CD8-positive, alpha-beta memory T cell (primary cell): Measurements from ENCODE around the gene LRWD1. TPM values are rescaled to one million over a fixed set of nuclear protein-coding genes. Genes with fewer than 3 reads are reported as not detected.

Experiments used
- CTCF ChIA-PET: fragments of 350-600 bp; sonication (Branson Sonifier 250); formaldehyde crosslinking; loops from one replicate; lab custom pipeline; 2021; ENCODE audit warnings: antibody characterized with exemption; lab: Charles Lee
- POLR2A ChIA-PET: fragments of 350-600 bp; sonication (Branson Sonifier 250); formaldehyde crosslinking; loops from one replicate; lab custom pipeline; 2021; ENCODE audit warnings: antibody characterized with exemption; lab: Charles Lee
- DNase-seq, 5 donors: peaks; one replicate each; pipeline versions ENCODE4 v3.0.0 to v3.0.0-alpha.2; 2020 to 2022; ENCODE audit warnings: mixed read lengths in 1 of 5
- H3K27ac ChIP-seq: one replicate; pipeline ENCODE4 v1.7.0; 2013; ENCODE audit warnings: low read depth, mild to moderate bottlenecking, low read length, moderate library complexity
- H3K27me3 ChIP-seq: 2 replicates; pipeline ENCODE4 v1.7.0; 2013; ENCODE audit warnings: low read length, mild to moderate bottlenecking; ENCODE audit not compliant: insufficient read depth, poor library complexity, severe bottlenecking
- H3K36me3 ChIP-seq: 2 replicates; pipeline ENCODE4 v1.7.0; 2013; ENCODE audit warnings: mild to moderate bottlenecking, low read length, moderate library complexity; ENCODE audit not compliant: insufficient read depth
- H3K4me1 ChIP-seq: 2 replicates; pipeline ENCODE4 v1.7.0; 2013; ENCODE audit warnings: mild to moderate bottlenecking, low read length, moderate library complexity; ENCODE audit not compliant: insufficient read depth
- H3K4me3 ChIP-seq: 2 replicates; pipeline ENCODE4 v1.7.0; 2013; ENCODE audit warnings: mild to moderate bottlenecking, low read length
- H3K9me3 ChIP-seq: 2 replicates; pipeline ENCODE4 v1.7.0; 2013; ENCODE audit warnings: mild to moderate bottlenecking, low read length
- H3K27ac Mint-ChIP-seq, 8 donors: one replicate each; pipeline ENCODE4 v1.8.0; 2020 to 2021; ENCODE audit warnings: mixed read lengths in 8 of 8, mild to moderate bottlenecking in 6 of 8, inconsistent platforms in 3 of 8, moderate library complexity in 3 of 8
- H3K27me3 Mint-ChIP-seq, 2 donors: one replicate each; pipeline ENCODE4 v1.8.0; 2020 to 2021; ENCODE audit warnings: mixed read lengths in 2 of 2, mild to moderate bottlenecking in 1 of 2, moderate library complexity in 1 of 2
- H3K36me3 Mint-ChIP-seq, 3 donors: one replicate each; pipeline ENCODE4 v1.8.0; 2020 to 2021; ENCODE audit warnings: mixed read lengths in 3 of 3, inconsistent platforms in 1 of 3, mild to moderate bottlenecking in 1 of 3
- H3K4me1 Mint-ChIP-seq, 3 donors: one replicate each; pipeline ENCODE4 v1.8.0; 2020 to 2021; ENCODE audit warnings: mixed read lengths in 3 of 3, inconsistent platforms in 1 of 3, mild to moderate bottlenecking in 1 of 3
- H3K4me3 Mint-ChIP-seq, 7 donors: one replicate each; pipeline ENCODE4 v1.8.0; 2020 to 2021; ENCODE audit warnings: mixed read lengths in 7 of 7, mild to moderate bottlenecking in 6 of 7, moderate library complexity in 4 of 7, inconsistent platforms in 2 of 7
- H3K9me3 Mint-ChIP-seq, 5 donors: one replicate each; pipeline ENCODE4 v1.8.0; 2020 to 2022; ENCODE audit warnings: mixed read lengths in 5 of 5, mild to moderate bottlenecking in 3 of 5, moderate library complexity in 2 of 5, inconsistent platforms in 1 of 5
- polyA plus RNA-seq: library from polyadenylated mRNA; unstranded; fragments of 300-500 nt; fragmentation: Illumina TruSeq; gene quantifications from one replicate; pipeline ENCODE4 v1.2.3, GENCODE V29; 2021
- total RNA-seq, 2 experiments: library from RNA; stranded (reverse); gene quantifications; one replicate each; pipeline ENCODE4 v1.2.3, GENCODE V29; 2021

The LRWD1 gene
- total and polyA plus RNA-seq, 3 experiments from 2014 or later = 14.6 to 30.1 (median 29.9) TPM

DNA sequence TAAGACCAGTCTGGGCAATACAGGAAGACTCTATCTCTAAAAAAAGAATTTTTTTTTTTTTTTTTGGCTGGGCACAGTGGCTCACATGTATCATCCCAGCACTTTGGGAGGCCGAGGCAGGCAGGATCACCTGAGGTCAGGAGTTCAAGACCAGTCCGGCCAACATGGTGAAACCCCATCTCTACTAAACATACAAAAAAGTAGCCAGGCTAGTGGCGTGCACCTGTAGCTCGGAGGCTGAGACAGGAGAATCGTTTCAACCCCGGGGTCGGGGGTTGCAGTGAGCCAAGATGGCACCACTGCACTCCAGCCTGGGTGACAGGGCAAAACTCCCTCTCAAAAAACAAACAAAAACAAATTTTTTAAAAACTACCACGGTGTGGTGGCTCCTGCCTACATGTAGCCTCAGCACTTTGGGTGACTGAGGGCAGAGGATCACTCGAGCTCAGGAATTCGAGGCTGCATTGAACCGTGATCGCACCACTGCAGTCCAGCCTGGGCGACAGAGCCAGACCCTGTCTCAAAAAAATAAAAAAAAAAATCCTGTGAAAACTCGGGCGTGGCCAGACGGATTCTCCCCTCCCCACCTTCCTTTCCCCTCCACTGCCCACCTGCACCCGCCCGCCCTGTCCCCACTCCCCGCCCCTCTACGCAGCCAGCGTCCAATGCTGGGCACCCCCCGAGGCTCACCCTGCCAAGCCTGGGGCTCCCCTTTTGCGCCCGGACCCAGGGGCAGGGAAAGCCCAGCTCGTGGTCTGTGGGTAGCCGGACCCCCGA, 32.2 kb upstream of the LRWD1 start:
- peak overlapping the region; percentile 64 for H3K4me3 ChIP-seq
- Mint-ChIP-seq H3K36me3 (peaks cover 0 to 12% (median 0%) of the 10 kb centered on the region in 3 donors), H3K27ac (peak overlapping the region; percentile 97 to 100 (median 99)), H3K9me3 (peaks cover 0 to 1% (median 0%) of the 10 kb centered on the region in 5 donors), H3K4me3 (peak overlapping the region; percentile 79 to 93 (median 83)), H3K27me3 (peaks cover 0 to 2% of the 10 kb centered on the region in 2 donors), H3K4me1 (peaks cover 47 to 70% (median 51%) of the 10 kb centered on the region in 3 donors)
- no peaks in the 10 kb centered on the region for H3K27me3 ChIP-seq
- peaks cover 65% of the 10 kb centered on the region for H3K4me1 ChIP-seq
- no peaks in the 10 kb centered on the region for H3K36me3 ChIP-seq
- CTCF ChIA-PET = interaction anchor here (0.9 to 1.7 kb wide), 4 partner anchors 17 to 35 kb away, joined by 3 to 8 read pairs (median 4); no protein-coding TSS in a partner anchor
- peak overlapping the region; percentile 78 for H3K27ac ChIP-seq
- DNase-seq = peak in 2 of 5 donors; percentile 33 to 64
- POLR2A ChIA-PET = interaction anchor here (1.0 to 1.6 kb wide), 4 partner anchors 11 to 23 kb away, joined by 3 to 4 read pairs (median 4); no protein-coding TSS in a partner anchor
- H3K9me3 ChIP-seq = no peaks in the 10 kb centered on the region

DNA sequence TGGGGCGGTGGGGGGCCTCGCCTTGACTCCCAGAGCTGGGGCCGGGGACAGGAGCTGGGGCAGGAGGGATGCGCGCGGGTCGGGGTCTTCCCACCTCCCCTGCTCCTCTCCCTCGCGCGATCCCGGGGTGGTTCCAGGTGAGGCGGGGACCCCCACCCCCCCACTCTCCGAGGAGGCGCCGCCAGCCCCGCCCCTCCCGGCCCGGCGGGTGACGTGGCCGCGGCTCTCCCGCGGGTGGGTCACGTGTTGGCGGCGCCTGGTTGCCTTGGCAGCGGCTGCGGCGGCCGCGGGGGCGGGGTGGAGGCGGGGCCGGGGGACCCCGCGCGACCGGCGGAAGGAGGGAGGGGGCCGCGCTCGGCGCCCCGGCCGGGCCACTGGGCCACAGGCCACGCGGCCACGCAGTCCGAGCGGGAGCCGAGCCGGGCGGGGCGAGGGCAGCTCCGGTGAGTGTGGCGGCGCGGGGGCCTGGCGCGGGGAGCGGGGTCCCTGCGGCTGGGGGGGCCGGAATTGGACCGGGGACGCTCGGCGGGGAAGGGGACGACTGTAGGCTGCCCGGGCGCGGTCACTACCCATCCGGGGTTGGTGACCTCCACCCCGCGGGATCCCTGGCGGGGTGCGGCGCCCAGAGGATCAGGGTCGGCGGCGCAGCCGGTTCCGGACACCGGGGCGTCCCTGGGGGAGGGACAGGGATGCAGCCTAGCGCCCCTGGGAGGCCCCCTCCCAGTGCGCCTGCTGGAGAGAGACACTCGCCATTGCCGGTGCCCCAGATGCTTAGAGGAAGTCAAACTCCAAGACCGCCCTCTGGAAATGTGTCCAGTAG, 31.4 kb upstream of the LRWD1 start, which contains the start of gene ORAI2:
Gene ORAI2, plus strand, starts transcription at position 357 of the 820 bp plus-strand sequence. CDS start 5,382 bp downstream, outside the sequence.
- ChIA-PET CTCF (interaction anchor here (0.9 to 2.1 kb wide), 5 partner anchors 18 to 35 kb away, joined by 3 to 10 read pairs (median 6); no protein-coding TSS in a partner anchor), POLR2A (interaction anchor here (0.9 to 1.6 kb wide), 3 partner anchors 8 to 21 kb away, joined by 3 to 4 read pairs (median 3); no protein-coding TSS in a partner anchor)
- peak; percentile 85 to 93 (median 85) for DNase-seq
- Histone ChIP-seq H3K36me3 (no peaks in the 10 kb centered on the region), H3K4me3 (peak within 1 kb of the TSS; percentile 70), H3K27me3 (no peaks in the 10 kb centered on the region), H3K4me1 (peaks cover 57% of the 10 kb centered on the region), H3K9me3 (no peaks in the 10 kb centered on the region), H3K27ac (peak within 1 kb of the TSS; percentile 79)
- peaks cover 0 to 14% (median 0%) of the 10 kb centered on the region in 3 donors for H3K36me3 Mint-ChIP-seq
- peaks cover 39 to 62% (median 48%) of the 10 kb centered on the region in 3 donors for H3K4me1 Mint-ChIP-seq
- H3K27ac Mint-ChIP-seq = peak within 1 kb of the TSS; percentile 97 to 100 (median 99)
- H3K9me3 Mint-ChIP-seq = peaks cover 0 to 1% (median 0%) of the 10 kb centered on the region in 5 donors
- H3K4me3 Mint-ChIP-seq = peak within 1 kb of the TSS; percentile 84 to 93 (median 87)
- H3K27me3 Mint-ChIP-seq = peaks cover 0 to 2% of the 10 kb centered on the region in 2 donors

DNA sequence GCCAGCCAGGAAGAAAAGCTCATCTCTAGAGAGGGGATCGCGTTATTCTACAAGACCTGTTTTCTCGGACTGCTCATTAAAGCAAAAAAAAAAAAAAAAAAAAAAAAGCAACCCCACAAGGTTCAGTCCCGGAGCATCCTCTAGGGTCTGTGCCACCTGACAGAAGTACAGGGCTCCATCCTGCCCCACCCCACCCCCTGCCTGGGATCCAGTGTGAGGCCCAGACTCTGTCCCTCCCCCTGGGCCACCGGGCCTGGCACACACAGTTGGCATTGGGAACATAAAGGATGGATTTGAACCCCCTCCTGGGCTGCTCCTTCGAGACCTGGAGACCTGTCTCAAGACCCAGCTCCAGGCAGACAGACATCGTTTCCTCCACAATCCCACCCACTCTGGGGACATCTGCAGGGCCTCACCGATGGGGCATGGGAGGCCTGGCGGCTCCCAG, 30.7 kb upstream of the LRWD1 start:
- H3K27ac ChIP-seq = peak overlapping the region; percentile 79
- Mint-ChIP-seq H3K9me3 (peaks cover 0 to 1% (median 0%) of the 10 kb centered on the region in 5 donors), H3K36me3 (peaks cover 0 to 15% (median 0%) of the 10 kb centered on the region in 3 donors), H3K27ac (peak overlapping the region; percentile 83 to 97 (median 95)), H3K4me1 (peaks cover 38 to 58% (median 47%) of the 10 kb centered on the region in 3 donors), H3K27me3 (peaks cover 0 to 2% of the 10 kb centered on the region in 2 donors), H3K4me3 (peak overlapping the region; percentile 83 to 92 (median 87))
- peak overlapping the region; percentile 70 for H3K4me3 ChIP-seq
- POLR2A ChIA-PET = interaction anchor here (0.9 kb wide), 2 partner anchors 9 to 30 kb away, joined by 3 read pairs; partner anchors contain the start of gene ALKBH4
- CTCF ChIA-PET = interaction anchor here (0.9 to 2.1 kb wide), 4 partner anchors 19 to 30 kb away, joined by 3 to 10 read pairs (median 4); no protein-coding TSS in a partner anchor
- peak in 2 of 5 donors; percentile 18 to 27 for DNase-seq
- H3K4me1 ChIP-seq = peaks cover 51% of the 10 kb centered on the region
- no peaks in the 10 kb centered on the region for H3K9me3 ChIP-seq
- no peaks in the 10 kb centered on the region for H3K36me3 ChIP-seq
- no peaks in the 10 kb centered on the region for H3K27me3 ChIP-seq

DNA sequence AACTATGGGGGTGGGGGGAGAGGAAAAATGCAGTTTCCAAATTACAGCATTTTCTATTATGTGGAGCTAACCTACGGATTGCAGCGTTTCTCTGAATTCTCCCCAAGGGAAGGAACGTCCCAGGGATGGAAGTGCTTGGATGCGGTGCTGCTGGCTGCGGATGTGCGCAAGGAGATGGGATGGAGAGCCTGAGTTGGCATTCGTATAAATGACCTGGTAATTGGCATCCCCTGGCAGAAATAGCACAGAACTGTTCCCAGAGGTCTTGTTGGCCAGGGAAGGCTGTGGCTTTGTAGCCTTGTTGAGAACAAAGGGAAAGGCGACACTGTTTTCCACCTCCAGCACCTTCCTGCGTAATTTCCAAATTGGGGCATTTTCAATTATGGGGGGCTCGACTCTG, 28.7 kb upstream of the LRWD1 start:
- H3K4me1 ChIP-seq = peaks cover 30% of the 10 kb centered on the region
- H3K27me3 ChIP-seq = no peaks in the 10 kb centered on the region
- no peak overlapping the region for H3K27ac ChIP-seq
- Mint-ChIP-seq H3K27me3 (peaks cover 0 to 2% of the 10 kb centered on the region in 2 donors), H3K4me1 (peaks cover 21 to 38% (median 32%) of the 10 kb centered on the region in 3 donors), H3K9me3 (peaks cover 0 to 1% (median 0%) of the 10 kb centered on the region in 5 donors), H3K27ac (peak overlapping the region in 5 of 8 donors; percentile 20 to 95 (median 50)), H3K4me3 (peak overlapping the region in 2 of 7 donors; percentile 31 to 80), H3K36me3 (peaks cover 0 to 18% (median 2%) of the 10 kb centered on the region in 3 donors)
- POLR2A ChIA-PET = no interaction called here
- CTCF ChIA-PET = interaction anchor here (2.4 to 3.3 kb wide), 2 partner anchors 14 to 31 kb away, joined by 8 to 11 read pairs; no protein-coding TSS in a partner anchor
- H3K9me3 ChIP-seq = no peaks in the 10 kb centered on the region
- no peaks in the 10 kb centered on the region for H3K36me3 ChIP-seq
- H3K4me3 ChIP-seq = no peak overlapping the region
- DNase-seq = no peak

DNA sequence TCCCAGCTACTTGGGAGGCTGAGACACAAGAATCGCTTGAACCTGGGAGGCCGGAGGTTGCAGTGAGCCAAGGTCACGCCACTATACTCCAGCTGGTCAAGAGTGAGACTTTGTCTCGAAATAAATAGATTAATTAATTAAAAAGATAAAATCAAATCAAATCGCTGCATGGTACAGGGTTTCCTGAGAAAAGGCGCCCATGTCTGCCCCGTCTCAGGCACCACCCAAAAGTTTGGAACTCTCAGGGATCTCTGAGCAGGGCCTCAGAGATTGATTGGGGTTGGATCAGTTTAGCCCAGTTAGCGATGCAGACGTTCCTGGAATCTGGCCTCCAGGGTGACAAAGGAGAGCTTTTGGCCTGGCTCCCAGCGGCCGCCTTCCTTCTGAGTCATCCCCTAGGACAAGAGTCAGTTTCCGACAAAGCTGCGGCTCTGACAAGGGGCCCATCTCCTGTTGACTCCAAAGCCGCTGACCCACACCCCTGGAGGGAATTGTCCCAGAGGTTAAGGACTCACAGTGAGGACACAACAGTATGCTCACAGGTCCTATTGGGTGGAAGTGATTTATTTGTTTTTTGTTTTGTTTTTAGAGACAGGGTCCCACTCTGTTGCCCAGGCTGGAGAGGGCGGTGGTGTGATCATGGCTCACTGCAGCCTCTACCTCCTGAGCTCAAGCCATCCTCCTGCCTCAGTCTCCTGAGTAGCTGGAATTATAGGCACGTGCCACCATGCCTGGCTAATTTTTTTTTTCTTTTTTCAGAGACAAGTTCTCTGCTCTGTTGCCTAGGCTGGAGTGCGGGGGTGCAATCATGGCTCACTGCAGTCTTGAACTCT, 24.6 kb upstream of the LRWD1 start:
- Histone ChIP-seq H3K27ac (no peak overlapping the region), H3K9me3 (no peaks in the 10 kb centered on the region), H3K27me3 (no peaks in the 10 kb centered on the region), H3K4me1 (no peaks in the 10 kb centered on the region), H3K4me3 (no peak overlapping the region), H3K36me3 (no peaks in the 10 kb centered on the region)
- H3K9me3 Mint-ChIP-seq = no peaks in the 10 kb centered on the region
- H3K36me3 Mint-ChIP-seq = peaks cover 0 to 32% (median 4%) of the 10 kb centered on the region in 3 donors
- ChIA-PET POLR2A (no interaction called here), CTCF (interaction anchor here (0.8 to 2.0 kb wide), 5 partner anchors 10 to 28 kb away, joined by 3 to 7 read pairs (median 4); no protein-coding TSS in a partner anchor)
- peak overlapping the region in 1 of 8 donors; percentile 41 for H3K27ac Mint-ChIP-seq
- no peaks in the 10 kb centered on the region for H3K27me3 Mint-ChIP-seq
- no peak for DNase-seq
- peaks cover 0 to 9% (median 6%) of the 10 kb centered on the region in 3 donors for H3K4me1 Mint-ChIP-seq
- H3K4me3 Mint-ChIP-seq = no peak overlapping the region

DNA sequence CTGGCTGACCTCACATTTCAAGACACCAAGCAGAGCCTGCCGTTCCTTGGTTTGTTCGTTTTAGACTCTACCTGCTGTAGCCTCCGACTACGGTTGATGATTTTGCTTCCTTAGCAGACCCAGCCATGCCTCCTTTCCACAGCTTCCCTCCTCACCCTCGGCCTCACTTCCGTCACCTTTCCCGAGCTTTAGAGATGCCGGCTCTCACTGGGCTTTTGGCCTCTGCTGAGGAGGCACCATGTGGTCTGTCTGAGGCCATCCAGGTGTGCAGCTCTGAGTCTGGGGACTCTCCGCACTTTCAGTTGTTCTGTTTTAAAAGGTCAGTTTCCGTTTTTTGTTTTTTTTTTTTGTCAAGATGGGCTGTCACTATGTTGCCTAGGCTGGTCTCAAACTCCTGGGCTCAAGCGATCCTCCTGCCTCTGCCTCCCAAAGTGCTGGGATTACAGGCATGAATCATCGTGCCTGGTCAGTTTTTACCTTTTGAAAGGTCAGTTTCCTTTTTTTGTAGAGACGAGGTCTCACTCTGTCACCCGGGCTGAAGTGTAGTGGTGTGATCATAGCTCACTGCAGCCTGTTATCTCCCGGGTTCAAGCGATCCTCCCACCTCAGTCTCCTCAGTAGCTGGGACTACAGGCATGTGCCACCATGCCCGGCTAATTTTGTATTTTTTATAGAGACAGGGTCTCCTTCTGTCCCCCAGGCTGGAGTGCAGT, 19.7 kb upstream of the LRWD1 start:
- Mint-ChIP-seq H3K4me3 (no peak overlapping the region), H3K36me3 (peaks cover 0 to 42% (median 2%) of the 10 kb centered on the region in 3 donors), H3K27ac (peak overlapping the region in 1 of 8 donors; percentile 77), H3K4me1 (peaks cover 0 to 3% (median 0%) of the 10 kb centered on the region in 3 donors), H3K27me3 (no peaks in the 10 kb centered on the region), H3K9me3 (no peaks in the 10 kb centered on the region)
- ChIA-PET CTCF (interaction anchor here (1.1 kb wide), 1 partner anchor 41 kb away, joined by 4 read pairs; no protein-coding TSS in a partner anchor), POLR2A (no interaction called here)
- no peak for DNase-seq
- no peaks in the 10 kb centered on the region for H3K27me3 ChIP-seq
- no peak overlapping the region for H3K4me3 ChIP-seq
- no peak overlapping the region for H3K27ac ChIP-seq
- H3K9me3 ChIP-seq = no peaks in the 10 kb centered on the region
- no peaks in the 10 kb centered on the region for H3K36me3 ChIP-seq
- no peaks in the 10 kb centered on the region for H3K4me1 ChIP-seq
